ENCODE results near the gene CYP26B1.

CYP26B1 gene, protein sequence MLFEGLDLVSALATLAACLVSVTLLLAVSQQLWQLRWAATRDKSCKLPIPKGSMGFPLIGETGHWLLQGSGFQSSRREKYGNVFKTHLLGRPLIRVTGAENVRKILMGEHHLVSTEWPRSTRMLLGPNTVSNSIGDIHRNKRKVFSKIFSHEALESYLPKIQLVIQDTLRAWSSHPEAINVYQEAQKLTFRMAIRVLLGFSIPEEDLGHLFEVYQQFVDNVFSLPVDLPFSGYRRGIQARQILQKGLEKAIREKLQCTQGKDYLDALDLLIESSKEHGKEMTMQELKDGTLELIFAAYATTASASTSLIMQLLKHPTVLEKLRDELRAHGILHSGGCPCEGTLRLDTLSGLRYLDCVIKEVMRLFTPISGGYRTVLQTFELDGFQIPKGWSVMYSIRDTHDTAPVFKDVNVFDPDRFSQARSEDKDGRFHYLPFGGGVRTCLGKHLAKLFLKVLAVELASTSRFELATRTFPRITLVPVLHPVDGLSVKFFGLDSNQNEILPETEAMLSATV

DNA sequence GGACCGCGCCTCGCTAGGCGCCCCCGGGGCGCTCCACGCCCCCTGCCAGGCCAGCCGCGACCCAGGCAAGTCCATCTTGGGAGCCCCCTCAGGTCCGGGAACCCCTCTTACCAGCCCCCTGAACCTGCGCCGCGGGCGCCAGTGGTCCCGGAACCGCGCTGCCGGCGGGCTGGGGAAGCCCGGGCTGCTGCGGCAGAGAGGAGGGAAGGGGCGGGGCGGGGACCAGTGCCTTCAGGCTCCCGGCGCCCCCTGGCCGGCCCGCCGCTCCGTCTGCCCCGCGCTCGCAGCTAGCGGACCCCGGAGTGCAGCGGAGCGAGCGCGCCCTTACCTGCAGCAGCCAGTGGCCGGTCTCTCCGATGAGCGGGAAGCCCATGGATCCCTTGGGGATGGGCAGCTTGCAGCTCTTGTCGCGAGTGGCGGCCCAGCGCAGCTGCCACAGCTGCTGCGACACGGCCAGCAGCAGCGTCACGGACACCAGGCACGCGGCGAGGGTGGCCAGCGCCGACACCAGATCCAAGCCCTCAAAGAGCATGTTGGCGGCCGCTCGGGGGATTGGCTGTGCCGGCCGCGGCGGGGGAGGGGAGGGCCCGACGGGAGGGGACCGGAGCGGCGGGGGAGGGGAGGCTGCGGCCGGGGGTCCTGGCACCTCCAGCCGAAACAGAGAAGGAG lies at the start of gene CYP26B1:
Gene CYP26B1 (minus strand): TSS at position 560 of the 669 bp plus-strand sequence. CDS start 28 bp downstream, at position 532.
- DNase-seq, result no peak

DNA sequence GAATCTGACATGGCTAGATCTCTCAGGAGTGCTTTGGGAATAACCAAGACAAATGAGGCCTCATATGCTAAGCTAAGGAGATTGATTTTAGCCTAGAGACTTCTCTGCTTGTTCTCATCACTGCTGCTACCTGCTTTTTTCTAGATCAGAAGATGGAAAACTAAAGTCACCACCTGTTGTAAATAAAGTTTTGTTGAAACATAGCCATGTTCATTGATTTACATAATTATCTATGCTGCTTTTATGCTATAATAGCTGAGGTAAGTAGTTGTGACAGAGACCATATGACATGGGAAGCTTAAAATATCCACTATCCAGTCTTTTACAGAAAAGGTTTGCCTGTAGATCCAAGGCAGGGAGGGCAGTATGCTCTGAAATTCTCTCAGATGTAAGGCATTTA lies 46.1 kb upstream of the CYP26B1 start:
- DNase-seq, result no peak

DNA sequence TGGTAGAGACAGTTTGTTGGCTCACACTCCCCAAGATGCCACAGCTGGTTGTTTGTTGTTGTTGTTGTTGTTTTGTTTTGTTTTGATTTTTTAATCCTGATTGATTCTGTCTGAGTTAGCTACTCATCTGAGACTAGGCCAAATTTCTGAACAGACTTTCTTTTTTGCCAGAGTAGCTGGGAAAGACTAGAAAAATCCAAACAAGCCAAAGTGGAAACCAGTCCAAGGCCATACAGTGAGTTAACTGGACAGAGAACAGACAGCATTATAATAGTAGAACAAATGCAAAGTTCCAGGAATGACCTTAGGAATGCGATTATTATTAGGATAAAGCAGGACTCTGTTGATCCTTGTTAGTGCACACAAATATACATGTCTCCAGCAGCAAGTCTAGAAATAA lies 43.8 kb upstream of the CYP26B1 start:
- DNase-seq, result no peak

DNA sequence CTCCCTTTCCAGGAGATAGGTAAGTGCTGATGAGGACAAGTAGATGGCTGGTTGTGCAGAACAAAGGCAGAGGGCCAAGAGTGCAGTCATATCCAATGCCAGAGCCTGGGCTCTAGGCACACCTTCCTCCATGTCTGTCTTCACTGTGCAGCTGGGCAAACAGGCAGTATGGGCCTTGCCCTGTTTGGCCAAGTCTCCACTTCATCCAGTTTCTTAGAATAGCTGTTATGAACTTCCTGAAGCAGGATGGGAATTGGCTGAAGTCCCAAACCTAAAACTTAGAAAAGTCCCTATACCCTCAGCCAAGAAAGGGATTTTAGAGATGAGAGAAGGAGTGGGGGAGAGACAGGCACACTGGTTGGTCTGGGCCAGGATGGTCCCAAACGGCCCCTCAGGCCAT lies 37.5 kb upstream of the CYP26B1 start:
- no peak for DNase-seq

DNA sequence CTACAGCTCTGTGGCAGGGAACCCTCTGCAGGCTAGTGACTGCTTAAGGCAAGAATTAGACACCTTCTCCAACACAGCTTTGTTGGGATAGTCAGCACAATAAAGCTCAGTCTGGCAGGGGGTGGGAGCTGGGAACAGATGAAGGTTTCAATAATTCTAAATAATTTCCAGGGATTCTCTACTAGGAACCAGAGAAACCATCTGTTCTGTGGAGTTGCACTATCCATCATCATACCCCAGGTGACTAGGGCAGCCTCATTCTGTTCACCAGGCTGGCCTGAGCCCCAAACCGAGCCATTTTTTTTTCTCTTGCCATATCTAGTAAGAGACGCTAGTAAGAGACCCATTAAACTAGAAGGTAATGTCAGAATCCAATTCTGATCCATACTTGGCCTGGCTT lies 35.8 kb upstream of the CYP26B1 start:
- no peak for DNase-seq

DNA sequence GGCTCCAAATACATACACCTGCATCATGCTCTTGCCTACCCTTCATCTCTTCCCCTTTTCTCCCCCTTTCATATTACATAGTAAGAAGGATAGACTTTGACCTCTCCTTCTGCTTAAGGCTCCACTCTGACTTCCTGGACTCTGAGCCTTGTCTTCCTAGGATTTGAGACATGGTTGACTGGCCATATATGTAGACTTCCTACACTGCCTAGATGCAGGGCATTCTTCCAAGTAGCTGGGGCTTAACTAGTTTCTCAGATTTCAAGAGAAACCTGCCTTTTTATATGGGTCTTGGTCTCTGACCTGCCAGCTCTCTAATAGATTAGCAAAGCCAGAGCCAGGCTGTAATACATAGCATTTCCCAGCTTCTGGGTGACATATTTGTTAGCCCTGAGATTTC lies 35.4 kb upstream of the CYP26B1 start:
- DNase-seq, result no peak

DNA sequence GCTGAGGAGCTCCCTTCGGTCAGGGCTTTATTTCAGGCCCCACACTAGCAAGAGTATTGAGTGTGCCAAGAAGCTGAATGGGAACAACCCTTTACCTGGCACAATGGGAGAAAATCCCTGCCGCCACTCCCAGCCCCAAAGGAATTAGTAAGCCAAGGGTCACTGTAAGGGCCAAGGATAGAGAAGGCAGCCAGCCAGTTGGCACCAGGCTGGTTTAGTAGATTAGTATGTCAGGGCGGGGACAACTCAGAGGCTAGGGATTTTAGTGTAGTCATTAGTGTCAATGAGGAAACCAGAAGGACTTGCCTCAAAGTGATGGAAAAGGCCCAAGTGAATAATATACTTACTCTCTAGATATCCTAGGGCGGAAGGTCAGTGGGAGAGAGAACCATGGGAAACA lies 34.9 kb upstream of the CYP26B1 start:
- DNase-seq, result no peak

DNA sequence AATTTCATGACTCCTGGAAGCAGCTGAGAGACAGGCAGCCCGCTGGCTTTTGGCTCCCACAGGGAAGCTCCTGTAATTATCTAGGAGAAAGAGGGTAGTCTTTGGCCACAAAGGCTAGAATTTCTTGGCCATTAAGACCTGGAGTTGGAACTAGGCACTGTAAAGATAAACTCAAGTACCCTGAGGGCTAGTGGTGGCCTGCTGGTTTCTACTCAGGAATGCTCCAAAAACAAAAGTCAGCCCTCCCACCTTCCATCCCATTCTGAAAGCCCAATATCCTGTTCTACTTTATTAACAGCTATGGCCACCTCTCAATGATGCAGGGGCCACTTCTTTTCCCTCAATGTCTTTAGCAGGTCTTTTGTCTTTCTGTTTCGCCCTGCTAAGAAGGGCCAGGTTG lies 34.0 kb upstream of the CYP26B1 start:
- DNase-seq, result no peak

DNA sequence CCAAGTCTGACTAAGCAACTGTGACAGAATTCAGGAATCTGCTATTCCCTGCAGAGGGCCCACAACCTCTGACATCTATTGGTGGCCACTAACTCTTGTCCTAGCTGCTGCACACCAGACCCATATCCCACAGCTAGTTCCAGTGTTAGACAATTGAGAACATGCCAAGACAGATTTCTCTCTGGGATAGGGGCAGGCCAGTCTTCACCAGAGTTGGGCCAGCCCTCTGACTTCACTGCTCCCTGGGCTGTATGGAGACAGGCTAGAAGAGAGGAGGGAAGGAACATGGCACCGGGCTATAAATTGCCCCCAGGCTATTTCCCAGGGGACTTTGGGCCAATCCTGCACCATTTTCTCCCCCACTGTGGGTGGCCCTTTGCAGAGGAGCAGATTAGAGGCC lies 32.7 kb upstream of the CYP26B1 start:
- no peak for DNase-seq

DNA sequence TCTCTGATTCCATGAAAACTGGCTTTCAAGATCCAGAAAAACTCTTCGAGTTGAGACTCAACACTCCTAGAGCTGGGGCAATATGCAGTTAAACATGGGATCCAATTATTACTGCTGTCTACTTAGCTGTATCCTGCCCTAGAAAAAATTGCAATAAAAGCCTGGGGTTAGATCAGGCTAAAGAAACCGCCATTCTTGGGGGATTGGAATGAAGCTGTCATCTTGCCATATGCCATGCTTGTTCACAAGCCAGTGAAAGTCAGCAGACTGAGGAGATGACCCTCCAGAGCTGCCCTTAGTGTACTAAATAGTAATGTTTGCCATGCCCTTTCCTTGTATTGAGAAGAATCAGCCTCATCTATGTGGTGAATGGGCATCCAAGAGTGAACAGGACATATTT lies 30.9 kb upstream of the CYP26B1 start:
- no peak for DNase-seq

DNA sequence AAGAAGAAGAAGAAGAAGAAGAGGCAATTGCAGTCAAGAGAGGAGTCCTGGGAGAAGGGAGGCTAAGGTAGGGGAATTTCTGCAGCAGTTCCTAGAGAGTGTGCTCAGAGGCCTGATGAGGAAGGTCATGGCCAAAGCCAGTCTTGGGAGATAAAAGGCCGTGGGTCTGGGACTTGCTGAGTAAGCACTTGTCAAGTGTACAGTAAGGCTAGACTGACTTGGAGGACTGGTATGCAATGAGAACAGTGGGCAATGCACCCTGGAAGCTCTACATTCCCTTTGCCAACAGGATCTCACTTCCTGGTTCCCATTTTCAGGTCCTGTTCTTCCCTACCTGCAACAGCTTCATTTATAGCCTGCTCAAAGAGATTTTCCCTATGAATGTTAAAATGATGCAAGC lies 28.6 kb upstream of the CYP26B1 start:
- DNase-seq, result no peak

DNA sequence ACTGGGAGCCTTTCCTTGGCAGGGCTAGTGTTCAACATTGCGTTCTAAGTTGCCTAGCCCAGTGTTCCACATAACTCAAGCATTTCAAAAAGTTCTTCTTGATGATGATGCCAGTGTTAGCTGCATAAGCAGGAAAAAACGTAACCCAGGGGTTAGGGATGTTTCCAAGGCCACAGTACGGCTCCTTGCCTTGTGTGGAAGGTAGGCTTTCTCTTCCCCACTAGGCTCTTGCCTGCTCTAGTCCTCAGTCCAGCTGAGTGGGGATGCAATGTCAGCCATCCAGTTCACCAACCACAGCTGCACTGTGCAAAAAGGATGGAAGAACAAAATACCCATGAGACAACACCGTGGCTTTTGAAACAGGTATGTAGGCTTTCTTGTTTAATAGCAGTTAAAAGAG lies 28.0 kb upstream of the CYP26B1 start:
- DNase-seq, result no peak

DNA sequence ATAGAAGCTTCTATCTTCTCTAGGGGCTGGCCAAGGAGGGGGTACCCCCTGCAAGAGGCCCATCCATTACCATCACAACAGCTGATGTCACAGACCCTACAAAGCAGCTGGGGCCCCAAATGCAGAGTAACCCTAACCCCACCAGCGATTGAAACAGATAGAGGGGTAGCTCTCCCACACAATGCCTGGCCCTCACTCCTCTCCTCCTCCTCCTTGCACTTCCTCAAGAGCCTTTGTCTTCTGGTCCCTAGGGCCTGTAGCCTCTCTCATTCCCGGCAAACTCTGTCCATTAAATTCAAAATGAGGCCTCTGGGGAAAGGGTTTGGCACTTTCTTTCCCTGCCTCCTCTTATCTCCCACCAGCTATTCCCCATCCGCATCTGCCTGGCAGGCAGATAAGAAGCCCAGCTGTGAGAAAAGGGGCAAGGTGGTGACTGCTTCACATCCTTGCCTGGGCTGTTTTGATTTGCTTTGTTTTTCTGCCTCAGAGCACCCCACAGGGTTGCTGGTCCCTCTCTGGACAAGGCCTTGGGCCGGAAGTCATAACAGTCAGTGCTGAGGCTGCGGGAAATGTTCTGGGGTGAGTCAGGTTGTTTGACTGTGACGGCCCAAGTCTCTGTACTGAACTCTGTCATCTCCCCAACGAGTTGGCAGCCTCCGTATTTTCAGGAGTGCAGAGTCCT lies 26.1 kb upstream of the CYP26B1 start:
- DNase-seq, result no peak

DNA sequence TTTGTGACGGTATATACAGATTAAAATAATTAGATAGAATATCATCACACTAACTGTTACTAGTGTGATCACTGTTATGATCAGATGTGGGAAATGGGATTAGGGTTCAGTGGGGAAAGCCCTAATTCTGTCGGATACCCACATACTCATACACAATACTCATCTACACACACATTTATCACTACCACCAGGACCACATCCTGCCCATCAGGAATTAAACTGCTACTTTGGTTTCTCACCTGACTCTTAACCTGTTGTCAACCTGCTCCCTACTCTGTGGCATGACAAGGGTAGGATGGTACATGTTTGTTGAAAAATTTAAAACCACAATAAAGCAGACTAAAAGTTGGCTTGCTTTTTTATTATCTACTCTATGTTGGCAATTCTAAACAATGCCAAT lies 24.8 kb upstream of the CYP26B1 start:
- no peak for DNase-seq

DNA sequence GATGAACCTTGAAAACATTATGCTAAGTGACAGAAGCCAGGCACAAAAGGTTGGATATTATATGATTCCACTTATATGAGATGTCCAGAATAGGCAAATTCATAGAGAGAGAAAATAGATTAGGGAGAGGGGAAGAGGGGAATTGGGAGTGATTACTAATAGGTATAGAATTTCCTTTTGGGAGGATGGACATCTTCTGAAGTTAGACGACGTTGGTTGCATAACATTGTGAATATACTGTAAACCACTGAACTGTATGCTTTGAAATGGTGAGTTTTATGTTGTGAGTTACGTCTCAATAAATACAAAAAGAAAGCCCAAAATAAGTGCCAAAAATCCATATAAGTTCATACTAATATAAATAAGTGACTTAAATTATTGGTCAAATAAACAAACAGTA lies 18.6 kb upstream of the CYP26B1 start:
- no peak for DNase-seq

DNA sequence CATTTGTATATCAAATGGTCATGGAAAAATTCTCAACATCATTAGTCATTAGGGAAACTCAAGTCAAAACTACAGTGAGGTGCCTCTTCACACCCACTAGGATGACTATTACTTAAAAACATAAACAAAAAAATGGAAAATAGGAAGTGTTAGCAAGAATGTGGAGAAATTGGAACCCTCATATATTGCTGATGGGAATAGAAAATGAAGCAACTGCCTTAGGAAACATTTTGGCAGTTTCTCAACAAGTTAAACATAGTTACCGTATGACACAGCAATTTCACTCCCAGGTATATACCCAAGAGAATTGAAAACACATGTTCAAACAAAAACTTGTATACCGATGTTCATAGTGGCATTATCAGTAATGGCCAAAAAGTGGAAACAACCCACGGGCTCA lies 18.1 kb upstream of the CYP26B1 start:
- DNase-seq, result no peak

DNA sequence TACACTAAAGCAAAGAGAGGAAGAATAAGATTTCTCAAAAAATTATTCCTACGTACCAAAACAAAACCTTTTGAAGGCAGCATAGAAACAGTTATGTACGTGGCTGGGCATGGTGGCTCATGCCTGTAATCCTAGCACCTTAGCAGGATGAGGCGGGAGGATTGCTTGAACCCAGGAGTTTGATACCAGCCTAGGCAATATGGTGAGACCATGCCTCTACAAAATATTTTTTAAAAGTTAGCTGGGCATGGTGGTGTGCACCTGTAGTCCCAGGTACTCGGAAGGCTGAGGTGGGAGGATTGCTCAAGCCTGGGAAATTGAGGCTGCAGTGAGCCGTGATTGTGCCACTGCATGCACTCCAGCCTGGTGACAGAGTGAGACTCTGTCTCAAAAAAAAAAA lies 14.9 kb upstream of the CYP26B1 start:
- DNase-seq, result no peak

DNA sequence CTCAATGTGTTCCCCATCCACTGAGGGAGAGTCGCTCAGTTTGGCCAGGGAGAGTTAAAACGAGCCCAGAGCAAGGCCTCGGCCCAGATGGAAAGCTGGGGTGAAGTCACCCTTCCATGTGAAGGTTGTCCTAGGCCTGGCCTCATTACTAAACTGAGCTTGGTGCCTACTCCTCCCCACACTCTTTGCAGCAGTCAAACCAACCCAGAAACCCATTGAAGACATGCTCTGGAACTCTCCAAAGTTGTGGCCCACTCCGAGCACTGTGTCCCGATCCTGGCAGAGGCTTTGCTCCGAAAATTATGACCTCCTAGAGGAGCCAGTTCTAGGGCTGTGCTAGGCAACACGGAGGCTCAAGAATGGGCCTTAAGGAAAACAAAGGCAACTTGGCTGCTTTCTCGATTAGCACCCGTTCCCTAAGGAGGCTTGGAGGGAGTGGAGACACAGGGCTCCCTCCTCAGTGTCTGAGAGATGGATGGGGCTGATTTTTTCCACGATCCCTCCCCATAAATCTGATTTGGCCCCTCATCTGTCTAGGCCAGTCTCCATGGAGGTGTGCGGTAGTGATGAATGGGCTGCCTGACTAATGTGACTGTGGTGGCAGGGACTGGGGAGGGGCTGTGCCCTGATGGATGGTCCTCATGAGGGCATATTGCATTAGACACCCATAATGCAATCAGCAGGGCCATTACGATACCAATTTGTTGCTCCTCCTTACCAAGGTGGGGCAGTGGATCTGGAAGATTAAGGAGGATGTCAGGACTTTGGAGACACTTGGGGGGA lies 11.7 kb upstream of the CYP26B1 start:
- no peak for DNase-seq

DNA sequence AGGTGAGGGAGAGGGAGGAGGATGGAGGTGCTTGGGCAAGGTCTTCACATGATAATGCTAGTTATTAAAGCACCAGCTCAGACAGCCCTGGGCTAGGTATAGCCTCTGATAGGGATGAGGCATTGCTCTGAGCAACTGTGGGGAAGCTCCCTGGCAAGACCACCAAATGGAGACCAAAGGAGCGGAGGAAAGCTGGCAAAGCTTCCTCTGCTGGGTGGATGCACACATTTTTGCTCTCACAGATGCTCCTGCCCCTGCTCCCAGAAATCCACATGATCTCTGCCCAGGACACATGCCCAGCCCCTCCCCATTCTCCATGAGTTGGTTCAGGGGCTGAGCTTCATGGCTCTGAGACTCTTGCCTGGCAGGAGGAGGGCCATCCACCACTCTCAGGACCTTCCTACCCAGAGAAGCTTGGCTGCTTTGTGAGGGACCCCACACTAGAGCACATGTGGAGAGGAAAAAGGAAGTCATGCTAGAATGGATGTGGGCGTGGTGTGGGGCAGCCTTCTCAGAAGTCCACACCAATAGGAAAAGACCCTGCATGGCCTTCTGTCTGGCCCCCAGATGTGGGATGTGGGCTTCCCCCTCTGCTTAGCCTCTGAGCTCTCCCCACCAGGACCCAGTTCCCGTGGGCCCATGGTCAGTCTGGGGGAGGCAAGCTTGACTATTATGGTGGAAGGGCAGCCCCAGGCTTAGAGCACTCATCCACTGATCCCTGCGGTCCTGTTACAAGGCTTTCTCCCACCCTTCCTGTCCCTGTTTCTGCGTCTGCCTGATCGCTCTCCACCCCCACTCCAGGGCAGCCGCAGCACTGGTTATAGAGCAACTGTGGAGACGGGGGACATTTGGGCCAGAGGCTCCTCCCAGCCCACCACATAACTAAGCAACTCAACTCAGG lies 10.5 kb upstream of the CYP26B1 start:
- DNase-seq, result no peak

DNA sequence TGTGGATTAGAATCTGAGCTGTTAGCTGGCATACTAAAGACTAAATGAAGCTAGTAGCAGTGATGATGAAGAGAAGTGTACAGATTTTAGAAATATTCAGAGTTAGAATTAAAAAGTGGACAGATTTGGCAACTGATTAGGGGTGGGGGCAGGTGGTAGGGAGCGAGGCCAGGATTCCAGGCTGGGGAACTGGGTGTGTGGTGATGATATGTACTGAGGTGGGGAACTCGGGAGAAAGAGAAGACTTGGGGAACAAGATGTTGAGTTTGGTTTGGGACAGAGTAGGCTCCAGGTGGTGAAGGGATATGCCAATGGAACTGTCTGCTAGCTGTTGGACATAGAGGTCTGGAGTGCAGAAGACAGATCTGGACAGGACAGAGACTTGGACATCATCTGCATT lies 9.2 kb upstream of the CYP26B1 start:
- no peak for DNase-seq

DNA sequence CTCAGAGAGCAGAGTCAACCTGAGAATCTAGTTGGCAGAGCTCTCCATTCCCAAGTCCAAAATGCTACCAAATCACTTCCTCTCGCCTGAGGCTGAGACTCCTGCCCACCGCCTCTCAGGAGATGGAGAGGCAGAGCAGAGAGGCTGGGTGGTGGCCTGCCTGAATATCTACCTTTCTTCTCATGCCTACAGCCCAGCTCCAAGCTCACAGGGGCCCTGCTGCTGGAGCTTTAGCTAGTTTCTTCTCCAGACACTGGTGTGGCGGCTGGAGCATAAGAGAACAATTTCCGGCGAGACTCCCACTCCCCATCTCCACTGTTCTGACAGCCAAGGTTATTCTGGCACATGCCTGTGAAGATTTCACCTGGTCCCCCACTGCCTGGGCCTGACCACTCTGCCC lies 8.1 kb upstream of the CYP26B1 start:
- no peak for DNase-seq

DNA sequence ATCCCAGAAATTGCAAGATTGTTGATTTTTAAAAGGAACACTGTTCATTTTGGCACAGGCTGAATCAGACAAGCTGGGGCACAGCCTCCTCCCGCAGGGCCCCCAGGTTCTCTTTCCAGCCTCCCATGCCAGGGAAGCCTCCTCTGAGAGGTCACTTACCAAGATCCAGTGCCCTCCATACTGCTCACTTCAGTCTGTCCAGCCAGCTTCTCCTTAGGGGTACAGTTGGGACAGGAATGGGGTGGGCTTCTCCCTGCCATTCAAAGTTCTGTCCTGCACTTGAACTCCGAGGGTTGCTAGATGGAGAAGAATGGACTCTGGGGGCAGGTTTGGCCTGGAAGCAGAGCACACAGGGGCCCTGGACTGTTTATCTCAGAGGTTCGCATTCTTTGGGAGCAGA lies 7.5 kb upstream of the CYP26B1 start:
- no peak for DNase-seq

Measured in NCI-H1436 (cell line).